BJ (cell line): ENCODE data around the gene SOX13. TPM values are rescaled to one million over a fixed set of nuclear protein-coding genes. Genes with fewer than 3 reads are reported as not detected.

ENCODE experiments used
- CTCF ChIA-PET: fragments of 350-600 bp; formaldehyde crosslinking; extraction: SDS; loops from one replicate; lab custom pipeline; 2021; ENCODE audit warnings: antibody characterized with exemption, inconsistent platforms; lab: Yijun Ruan, JAX
- POLR2A ChIA-PET: fragments of 300-600 bp; sonication (Branson Sonifier 250); formaldehyde crosslinking; extraction: SDS; loops from one replicate; lab custom pipeline; 2021; ENCODE audit warnings: antibody characterized with exemption; lab: Charles Lee
- DNase-seq: peaks from one replicate; pipeline ENCODE4 v3.0.0-alpha.2; 2011; ENCODE audit warnings: low read depth
- H3K27me3 ChIP-seq: 2 replicates; pipeline ENCODE4 v1.6.0; 2011; ENCODE audit warnings: low read length; ENCODE audit not compliant: control insufficient read depth, insufficient read depth
- H3K36me3 ChIP-seq: 2 replicates; pipeline ENCODE4 v1.5.1; 2011; ENCODE audit warnings: low read length; ENCODE audit not compliant: control insufficient read depth, insufficient read depth
- H3K4me3 ChIP-seq: 2 replicates; pipeline ENCODE4 v1.5.1; 2011; ENCODE audit warnings: low read depth, mild to moderate bottlenecking, control low read depth, low read length
- CTCF ChIP-seq: IDR thresholded peaks from 2 replicates; pipeline ENCODE4 v1.5.1; 2011; ENCODE audit warnings: low read depth, mild to moderate bottlenecking, control low read depth, inconsistent platforms, low read length, moderate library complexity; ENCODE audit not compliant: insufficient read depth
- polyA plus RNA-seq: library from polyadenylated mRNA; depleted of rRNA; stranded (reverse); fragments of >200 nt; gene quantifications from 2 replicates; pipeline ENCODE4 v1.2.3, GENCODE V29; 2011

The SOX13 gene
- polyA plus RNA-seq, 1 experiment: 9.5 TPM

DNA sequence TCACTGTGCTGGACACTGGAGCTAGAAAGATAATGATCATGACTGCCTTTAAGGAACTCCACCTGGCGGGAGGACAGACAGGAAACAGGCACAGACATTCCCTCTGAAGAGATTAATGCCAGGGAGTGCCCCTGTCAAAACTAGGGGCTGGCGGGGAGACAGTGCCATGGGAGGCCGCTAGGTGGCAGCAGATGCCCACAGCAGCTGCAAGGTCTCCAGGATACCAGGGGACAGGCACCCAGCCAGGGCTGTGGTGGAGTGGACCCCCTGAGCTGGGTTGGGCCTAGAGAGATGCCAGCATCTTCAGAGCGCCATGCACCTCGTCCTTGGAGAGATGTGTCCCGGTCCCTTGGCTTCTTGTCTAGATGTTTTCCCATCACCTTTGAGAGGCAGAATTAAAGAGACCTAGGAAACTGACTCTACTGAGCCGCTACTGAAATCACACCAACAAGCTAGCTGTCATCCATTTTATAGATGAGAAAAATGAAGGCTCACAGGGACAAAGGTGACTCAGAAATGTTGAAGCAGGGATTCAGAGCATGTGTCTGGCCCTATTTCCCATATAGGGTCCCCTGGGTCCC is 89.7 kb downstream of the SOX13 start:
- peak; percentile 99 for TF ChIP-seq CTCF
- no peak overlapping the region for H3K4me3 ChIP-seq
- H3K36me3 ChIP-seq: no peaks in the 10 kb centered on the region
- ChIA-PET CTCF (interaction anchor here (0.7 to 8.1 kb wide), 34 partner anchors 9 to 302 kb away, joined by 3 to 240 read pairs (median 8); partner anchors contain the start of genes GOLT1A, KISS1, PLEKHA6 and SNRPE), POLR2A (no interaction called here)
- H3K27me3 ChIP-seq: no peaks in the 10 kb centered on the region
- DNase-seq: no peak

GRCh38 chr1:204166219-204166618 is 93.3 kb downstream of the SOX13 start, which contains the start of gene REN:
TSS of gene REN (minus strand) at chr1:204166337. CDS start at chr1:204166293, 44 bp downstream.
- no peaks in the 10 kb centered on the region for H3K36me3 ChIP-seq
- H3K27me3 ChIP-seq: no peaks in the 10 kb centered on the region
- CTCF ChIA-PET: interaction anchor here (0.8 to 8.1 kb wide), 7 partner anchors 8 to 265 kb away, joined by 3 to 240 read pairs (median 10); partner anchors contain the start of genes GOLT1A and KISS1
- POLR2A ChIA-PET: no interaction called here
- no peak within 1 kb of the TSS for H3K4me3 ChIP-seq
- no peak for TF ChIP-seq CTCF
- no peak for DNase-seq

DNA sequence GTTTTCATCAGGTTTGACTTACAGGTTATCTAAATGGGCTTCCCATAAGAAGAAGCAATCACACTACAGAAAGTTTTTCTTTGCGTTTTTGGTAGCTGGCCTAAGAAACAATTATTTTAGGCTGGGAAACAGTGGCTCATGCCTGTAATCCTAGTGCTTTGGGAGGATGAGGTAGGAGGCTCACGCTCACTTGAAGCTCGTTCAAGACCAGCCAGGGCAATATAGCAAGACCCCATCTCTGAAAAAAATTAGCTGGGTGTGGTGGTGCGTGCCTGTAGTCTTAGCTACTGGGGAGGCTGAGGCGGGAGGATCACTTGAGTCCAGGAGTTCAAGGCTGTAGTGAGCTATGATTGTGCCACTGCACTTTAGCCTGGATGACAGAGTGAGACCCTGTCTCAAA is 94.8 kb downstream of the SOX13 start:
- POLR2A ChIA-PET: no interaction called here
- CTCF ChIA-PET: interaction anchor here (0.8 to 8.1 kb wide), 10 partner anchors 10 to 297 kb away, joined by 3 to 240 read pairs (median 4); partner anchors contain the start of genes GOLT1A and KISS1
- TF ChIP-seq CTCF: no peak
- no peak for DNase-seq
- no peaks in the 10 kb centered on the region for H3K36me3 ChIP-seq
- no peak overlapping the region for H3K4me3 ChIP-seq
- H3K27me3 ChIP-seq: no peaks in the 10 kb centered on the region

DNA sequence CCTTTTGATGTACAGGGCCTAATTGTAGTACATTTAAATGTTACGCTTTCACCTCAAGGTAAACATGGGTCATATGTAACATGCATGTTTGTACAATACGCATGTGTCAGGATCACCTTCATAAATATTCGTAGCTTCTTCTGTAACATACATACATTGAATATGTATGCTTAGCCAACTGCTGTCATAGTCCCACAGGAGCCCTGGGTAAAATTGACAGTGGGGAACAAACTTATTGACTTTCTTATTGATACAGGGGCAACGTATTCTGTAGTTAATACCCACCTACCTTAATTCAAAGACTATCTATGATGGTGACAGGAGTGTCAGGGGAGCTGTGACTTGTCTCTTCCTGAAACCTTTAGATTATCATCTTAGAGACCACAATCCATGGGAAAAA is 96.9 kb downstream of the SOX13 start:
- no peak for DNase-seq
- no peaks in the 10 kb centered on the region for H3K27me3 ChIP-seq
- POLR2A ChIA-PET: no interaction called here
- CTCF ChIA-PET: interaction anchor here (0.7 to 4.1 kb wide), 4 partner anchors 37 to 193 kb away, joined by 3 to 25 read pairs (median 4); partner anchors contain the start of gene GOLT1A
- no peak for TF ChIP-seq CTCF
- H3K36me3 ChIP-seq: no peaks in the 10 kb centered on the region
- H3K4me3 ChIP-seq: no peak overlapping the region

DNA sequence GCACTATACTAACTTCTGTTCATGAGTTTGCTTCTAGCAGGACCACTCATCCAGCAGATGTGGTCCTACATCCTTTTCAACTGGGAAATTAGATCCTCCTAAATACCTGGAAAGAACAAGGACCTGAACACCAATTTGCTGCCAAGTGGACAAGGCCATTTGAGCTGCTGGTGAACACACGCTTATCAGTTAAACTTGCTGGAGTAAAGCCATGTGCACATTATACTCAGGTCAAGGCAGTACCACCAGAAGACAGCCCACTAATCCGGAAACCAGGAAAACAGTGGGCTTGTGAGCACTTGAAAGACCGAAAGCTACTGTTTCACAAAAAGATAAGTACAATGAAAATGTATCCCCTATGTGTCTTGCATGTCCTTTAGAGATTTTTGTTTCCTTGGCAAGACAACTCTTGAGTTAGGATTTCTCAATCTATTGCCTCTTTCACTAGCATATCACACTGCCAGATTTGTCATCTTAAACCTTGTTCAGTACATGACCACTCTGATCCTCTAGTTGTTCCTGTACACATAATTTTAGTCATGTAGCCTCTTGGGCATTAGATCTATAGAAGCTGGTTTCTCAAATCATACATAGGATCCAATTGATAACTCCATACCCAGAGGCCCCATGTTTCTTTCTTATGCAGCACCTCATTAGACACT is 97.7 kb downstream of the SOX13 start:
- POLR2A ChIA-PET: no interaction called here
- TF ChIP-seq CTCF: no peak
- H3K27me3 ChIP-seq: no peaks in the 10 kb centered on the region
- CTCF ChIA-PET: interaction anchor here (1.0 to 4.1 kb wide), 6 partner anchors 8 to 192 kb away, joined by 3 to 25 read pairs (median 4); partner anchors contain the start of gene GOLT1A
- no peak overlapping the region for H3K4me3 ChIP-seq
- H3K36me3 ChIP-seq: no peaks in the 10 kb centered on the region
- no peak for DNase-seq
